ENCODE results near the gene CACNA1B.

- TF ChIP-seq FOXK2 (IDR thresholded peaks at IDR 0.05) (no peak), HDGF (IDR thresholded peaks at IDR 0.05; ENCODE audit: borderline replicate concordance) (no peak), ARNT (IDR thresholded peaks at IDR 0.05) (no peak), SP1 (IDR thresholded peaks at IDR 0.05) (no peak)
Measured at GRCh38 chr9:138112090-138112748, 234.6 kb downstream of the CACNA1B start.

All from HEK293T (cell line).